Psoas muscle (tissue), 8 donors: ENCODE data around the gene MMP28. TPM values are rescaled to one million over a fixed set of nuclear protein-coding genes. Genes with fewer than 3 reads are reported as not detected.

ENCODE experiments used
- ATAC-seq, 4 donors: fragments of 200-7000 bp; cut with Tn5 transposase; one replicate each; pipeline ENCODE4 v1.9.1; 2020; ENCODE audit warnings: moderate library complexity in 3 of 4, mild to moderate bottlenecking in 2 of 4
- DNase-seq, 2 donors: peaks; one replicate each; pipeline ENCODE4 v3.0.0-alpha.2; 2020
- H3K27ac ChIP-seq: fragments of 200-600 bp; one replicate; pipeline ENCODE4 v1.8.0; 2022
- H3K27me3 ChIP-seq, 3 donors: fragments of 200-600 bp in 1 of 3; one replicate each; pipeline versions ENCODE4 v1.6.1 to v1.8.0; 2013 to 2022; ENCODE audit warnings: low read length in 2 of 3, mild to moderate bottlenecking in 2 of 3, moderate library complexity in 1 of 3; ENCODE audit not compliant: insufficient read depth in 3 of 3
- H3K36me3 ChIP-seq, 2 donors: fragments of 200-600 bp in 1 of 2; one replicate each; pipeline versions ENCODE4 v1.6.1 to v1.8.0; 2013 to 2022; ENCODE audit warnings: low read depth in 1 of 2, mild to moderate bottlenecking in 1 of 2, moderate library complexity in 1 of 2; ENCODE audit not compliant: insufficient read depth in 1 of 2
- H3K4me1 ChIP-seq: fragments of 200-600 bp; one replicate; pipeline ENCODE4 v1.8.0; 2022
- H3K4me3 ChIP-seq: fragments of 200-600 bp; one replicate; pipeline ENCODE4 v1.8.0; 2022; ENCODE audit warnings: mild to moderate bottlenecking
- H3K9me3 ChIP-seq: fragments of 200-600 bp; one replicate; pipeline ENCODE4 v1.8.0; 2022
- WGBS, 3 donors: extraction: QIAGEN DNeasy Blood & Tissue Kit; methylation state at CpG; one replicate each; pipeline versions ENCODE4 v1.1.6 to v1.1.7; 2013; 5-methylcytosine and 5-hydroxymethylcytosine counted together
- intact Hi-C, 2 donors: fragments of 100-400 bp; cut with DNase I; formaldehyde crosslinking; loops; one replicate each; pipeline versions ENCODE4 v1.11.0 to v1.14.2; 2022
- polyA plus RNA-seq, 3 donors: library from polyadenylated mRNA; stranded (reverse); fragments of 200-250 nt; gene quantifications; one replicate each; pipeline ENCODE4 v1.2.3, GENCODE V29; 2013
- total RNA-seq, 4 donors: library from RNA; stranded (reverse); fragmentation: NEBNext Ultra II Directional in 2 of 4; extraction: Animal tissue kit (Norgen Biotek cat#: 25700) in 2 of 4; gene quantifications; one replicate each; pipeline versions ENCODE4 v1.2.1 to v1.2.4, GENCODE V29; 2021 to 2023
- TF ChIP-seq, protein P1 (sequence below): fragments of 200-600 bp; IDR thresholded peaks from one replicate; pipeline ENCODE4 v1.8.0; 2022; ENCODE audit warnings: antibody characterized with exemption
- donor health status: healthy with polysubstance abuse.
- donor health status: DM: no; HTN: no; CAD: no; lungs with moderate emphysema.
- donor health status: Bipolar disorder and iron deficiency.
- donor health status: healthy.
- donor health status: DM: yes; HTN: yes; CAD: no.
- donor health status: DM: no; HTN: no; CAD: no.
- donor health status: DM: no; HTN: no; CAD: no.
- donor health status: DM: yes; HTN: yes; CAD: no.

Gene MMP28
- total and polyA plus RNA-seq, 7 donors, result 0.61 to 5.5 (median 1.7) TPM

DNA sequence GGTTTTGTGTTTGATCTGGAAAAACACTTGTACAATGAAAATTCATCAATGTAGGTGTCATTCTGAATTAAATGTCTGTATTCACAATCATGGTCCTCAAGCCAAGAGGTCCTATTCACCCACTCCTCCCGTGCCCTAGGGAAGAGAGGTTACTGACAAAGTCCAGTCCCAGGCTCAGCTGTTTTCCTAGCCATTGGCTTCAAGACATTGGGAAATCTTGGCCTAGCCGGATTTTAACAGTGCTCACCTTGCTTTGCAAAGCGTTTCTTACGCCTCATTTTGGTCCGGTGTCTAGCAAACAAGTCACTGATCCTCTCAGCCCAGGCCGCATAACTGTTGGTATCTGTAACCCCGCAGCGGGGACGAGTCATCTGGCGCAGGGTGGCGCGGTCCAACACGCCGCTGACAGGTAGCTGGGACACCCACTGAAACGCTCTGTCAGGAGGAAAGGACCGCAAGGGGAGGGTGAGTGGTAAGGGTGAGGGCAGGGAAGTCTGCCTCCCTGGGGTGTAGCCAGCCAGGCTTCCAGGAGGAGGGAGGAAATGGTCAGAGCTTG, 16.7 kb downstream of the MMP28 start:
- ATAC-seq (no peak), DNase-seq (no peak)
- WGBS, 3 donors, result 86 to 88% (median 87%) methylated on average over 16 of the region's 16 CpGs
- intact Hi-C loops, result no loop called here
- Histone ChIP-seq H3K4me1 (no peaks in the 10 kb centered on the region), H3K27me3 (peaks cover 0 to 14% (median 4%) of the 10 kb centered on the region in 3 donors), H3K9me3 (no peaks in the 10 kb centered on the region), H3K27ac (no peak overlapping the region), H3K4me3 (no peak overlapping the region), H3K36me3 (no peaks in the 10 kb centered on the region)
- TF ChIP-seq, protein P1, sequence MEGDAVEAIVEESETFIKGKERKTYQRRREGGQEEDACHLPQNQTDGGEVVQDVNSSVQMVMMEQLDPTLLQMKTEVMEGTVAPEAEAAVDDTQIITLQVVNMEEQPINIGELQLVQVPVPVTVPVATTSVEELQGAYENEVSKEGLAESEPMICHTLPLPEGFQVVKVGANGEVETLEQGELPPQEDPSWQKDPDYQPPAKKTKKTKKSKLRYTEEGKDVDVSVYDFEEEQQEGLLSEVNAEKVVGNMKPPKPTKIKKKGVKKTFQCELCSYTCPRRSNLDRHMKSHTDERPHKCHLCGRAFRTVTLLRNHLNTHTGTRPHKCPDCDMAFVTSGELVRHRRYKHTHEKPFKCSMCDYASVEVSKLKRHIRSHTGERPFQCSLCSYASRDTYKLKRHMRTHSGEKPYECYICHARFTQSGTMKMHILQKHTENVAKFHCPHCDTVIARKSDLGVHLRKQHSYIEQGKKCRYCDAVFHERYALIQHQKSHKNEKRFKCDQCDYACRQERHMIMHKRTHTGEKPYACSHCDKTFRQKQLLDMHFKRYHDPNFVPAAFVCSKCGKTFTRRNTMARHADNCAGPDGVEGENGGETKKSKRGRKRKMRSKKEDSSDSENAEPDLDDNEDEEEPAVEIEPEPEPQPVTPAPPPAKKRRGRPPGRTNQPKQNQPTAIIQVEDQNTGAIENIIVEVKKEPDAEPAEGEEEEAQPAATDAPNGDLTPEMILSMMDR, result no peak

DNA sequence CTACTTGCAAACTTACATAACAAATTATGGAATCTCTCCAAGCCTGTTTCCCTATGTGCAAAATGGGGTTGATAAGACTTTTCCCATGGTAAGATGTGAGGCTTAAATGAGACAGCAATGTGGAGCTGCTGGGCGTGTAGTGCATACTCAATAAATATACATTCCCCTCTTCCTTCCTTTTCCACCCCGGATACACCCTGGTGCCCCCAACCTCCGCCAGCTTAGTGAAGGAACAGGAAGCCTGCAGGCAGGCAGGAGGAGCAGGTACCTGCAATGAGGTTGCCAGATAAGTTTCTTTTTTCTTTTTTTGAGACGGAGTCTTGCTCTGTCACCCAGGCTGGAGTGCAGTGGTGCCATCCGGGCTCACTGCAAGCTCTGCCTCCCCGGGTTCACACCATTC, 19.9 kb downstream of the MMP28 start:
- 83 to 92% (median 88%) methylated on average over 6 of the region's 6 CpGs for WGBS, 3 donors
- H3K27ac ChIP-seq, result no peak overlapping the region
- no peaks in the 10 kb centered on the region for H3K4me1 ChIP-seq
- H3K9me3 ChIP-seq, result no peaks in the 10 kb centered on the region
- TF ChIP-seq, protein P1, result no peak
- no peaks in the 10 kb centered on the region for H3K36me3 ChIP-seq
- DNase-seq (no peak), ATAC-seq (no peak)
- intact Hi-C loops, result no loop called here
- H3K4me3 ChIP-seq, result no peak overlapping the region
- H3K27me3 ChIP-seq, result peaks cover 0 to 5% (median 0%) of the 10 kb centered on the region in 3 donors

DNA sequence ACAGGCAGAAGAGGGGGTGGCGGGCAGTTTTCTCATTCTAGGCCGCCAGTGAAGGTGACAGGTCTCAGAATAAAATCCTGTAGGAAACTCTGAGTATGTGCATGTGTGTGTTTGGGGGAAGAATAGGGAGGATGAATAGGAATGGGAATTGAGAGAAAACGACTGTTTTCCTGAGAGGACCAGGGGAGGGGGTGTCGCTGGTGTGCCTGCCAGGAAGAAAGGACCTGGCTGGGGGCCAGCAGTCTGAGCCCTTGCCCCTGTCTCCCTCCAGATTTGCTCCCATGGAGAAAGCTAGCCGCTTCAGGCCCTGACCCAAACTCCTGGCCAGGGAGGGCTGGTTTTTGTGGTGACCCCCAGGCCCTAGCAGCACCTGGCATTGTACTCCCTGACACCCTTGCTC, 20.4 kb downstream of the MMP28 start:
- Histone ChIP-seq H3K27me3 (peaks cover 0 to 5% (median 0%) of the 10 kb centered on the region in 3 donors), H3K36me3 (no peaks in the 10 kb centered on the region), H3K9me3 (no peaks in the 10 kb centered on the region), H3K27ac (no peak overlapping the region), H3K4me1 (no peaks in the 10 kb centered on the region), H3K4me3 (no peak overlapping the region)
- intact Hi-C loops, result no loop called here
- 72 to 82% (median 78%) methylated on average over 5 of the region's 5 CpGs for WGBS, 3 donors
- DNase-seq (no peak), ATAC-seq (no peak)
- TF ChIP-seq, protein P1, result no peak

DNA sequence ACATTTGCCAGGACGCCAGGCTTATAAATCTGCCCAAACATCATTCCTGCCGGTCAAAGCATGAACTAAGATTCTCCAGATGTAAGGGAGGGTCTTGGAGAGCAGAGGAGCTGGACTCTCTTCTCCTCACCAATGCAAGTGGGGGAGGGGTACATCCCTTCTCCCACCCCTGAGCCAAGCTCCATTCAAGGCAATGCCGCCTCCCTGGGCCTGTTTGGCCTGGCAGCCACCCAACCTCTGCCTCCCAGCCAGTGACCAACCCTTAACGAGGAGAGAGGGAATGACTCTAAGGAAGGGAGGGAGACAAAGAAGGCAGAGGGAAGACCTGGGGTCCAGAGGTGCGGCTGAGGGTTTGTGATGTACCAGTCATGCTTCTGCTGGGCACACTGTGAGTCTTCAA, 20.9 kb downstream of the MMP28 start:
- WGBS, 3 donors, result 58 to 74% (median 69%) methylated on average over 5 of the region's 5 CpGs
- DNase-seq, result no peak
- H3K9me3 ChIP-seq, result no peaks in the 10 kb centered on the region
- no peak overlapping the region for H3K4me3 ChIP-seq
- no peak for ATAC-seq
- H3K4me1 ChIP-seq, result no peaks in the 10 kb centered on the region
- peaks cover 0 to 4% (median 0%) of the 10 kb centered on the region in 3 donors for H3K27me3 ChIP-seq
- H3K36me3 ChIP-seq, result no peaks in the 10 kb centered on the region
- H3K27ac ChIP-seq, result peak overlapping the region; percentile 4
- intact Hi-C loops, result no loop called here
- TF ChIP-seq, protein P1, result no peak
